ENCODE measurements around the gene SMIM14.
"Not testable (repeated sequence)": the region's sequence is repeated elsewhere in the genome, so short reads cannot be mapped to it uniquely, and the experiment has no call there.

DNA sequence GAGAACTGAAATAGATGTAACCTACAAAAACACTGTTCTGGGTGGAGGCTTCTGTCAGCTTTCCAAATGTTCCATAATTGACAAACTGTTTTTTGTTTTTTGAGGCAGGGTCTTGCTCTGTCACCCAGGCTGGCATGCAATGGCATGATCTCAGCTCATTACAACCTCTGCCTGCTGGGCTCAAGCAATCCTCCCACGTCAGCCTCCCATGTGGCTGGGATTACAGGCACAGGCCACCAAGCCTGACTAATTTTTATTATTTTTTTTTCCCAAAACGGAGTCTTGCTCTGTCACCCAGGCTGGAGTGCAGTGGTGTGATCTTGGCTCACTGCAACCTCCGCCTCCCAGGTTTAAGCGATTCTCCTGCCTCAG is 136.0 kb downstream of the SMIM14 start:
- TF ChIP-seq, protein P1, sequence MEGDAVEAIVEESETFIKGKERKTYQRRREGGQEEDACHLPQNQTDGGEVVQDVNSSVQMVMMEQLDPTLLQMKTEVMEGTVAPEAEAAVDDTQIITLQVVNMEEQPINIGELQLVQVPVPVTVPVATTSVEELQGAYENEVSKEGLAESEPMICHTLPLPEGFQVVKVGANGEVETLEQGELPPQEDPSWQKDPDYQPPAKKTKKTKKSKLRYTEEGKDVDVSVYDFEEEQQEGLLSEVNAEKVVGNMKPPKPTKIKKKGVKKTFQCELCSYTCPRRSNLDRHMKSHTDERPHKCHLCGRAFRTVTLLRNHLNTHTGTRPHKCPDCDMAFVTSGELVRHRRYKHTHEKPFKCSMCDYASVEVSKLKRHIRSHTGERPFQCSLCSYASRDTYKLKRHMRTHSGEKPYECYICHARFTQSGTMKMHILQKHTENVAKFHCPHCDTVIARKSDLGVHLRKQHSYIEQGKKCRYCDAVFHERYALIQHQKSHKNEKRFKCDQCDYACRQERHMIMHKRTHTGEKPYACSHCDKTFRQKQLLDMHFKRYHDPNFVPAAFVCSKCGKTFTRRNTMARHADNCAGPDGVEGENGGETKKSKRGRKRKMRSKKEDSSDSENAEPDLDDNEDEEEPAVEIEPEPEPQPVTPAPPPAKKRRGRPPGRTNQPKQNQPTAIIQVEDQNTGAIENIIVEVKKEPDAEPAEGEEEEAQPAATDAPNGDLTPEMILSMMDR (IDR thresholded peaks at IDR 0.05; ENCODE audit: control extremely low read depth in 1 of 3, insufficient read depth in 1 of 3, low read depth in 1 of 3, low read length in 3 of 3), result not testable (repeated sequence)
- not testable (repeated sequence) for TF ChIP-seq POLR2A (IDR thresholded peaks at IDR 0.05; ENCODE audit: control extremely low read depth in 1 of 2, low read depth in 2 of 2, low read length in 2 of 2); BCL11A (IDR thresholded peaks at IDR 0.05; ENCODE audit: low read depth in 2 of 2, low read length in 2 of 2); FOSL1 (IDR thresholded peaks at IDR 0.05; ENCODE audit: insufficient read depth, low read depth, low read length); CHD2 (IDR thresholded peaks at IDR 0.05; ENCODE audit: low read length); CHD1 (IDR thresholded peaks at IDR 0.05; ENCODE audit: low read depth, low read length); EZH2 (IDR thresholded peaks at IDR 0.05; ENCODE audit: low read depth, low read length, severe bottlenecking); SUZ12 (IDR thresholded peaks at IDR 0.05; ENCODE audit: low read length); JUND (IDR thresholded peaks at IDR 0.05; ENCODE audit: low read length); EP300 (IDR thresholded peaks at IDR 0.05; ENCODE audit: borderline replicate concordance in 1 of 2, low read depth in 2 of 2, low read length in 2 of 2)
- TF ChIP-seq, protein P2, sequence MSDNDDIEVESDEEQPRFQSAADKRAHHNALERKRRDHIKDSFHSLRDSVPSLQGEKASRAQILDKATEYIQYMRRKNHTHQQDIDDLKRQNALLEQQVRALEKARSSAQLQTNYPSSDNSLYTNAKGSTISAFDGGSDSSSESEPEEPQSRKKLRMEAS (IDR thresholded peaks at IDR 0.05), result not testable (repeated sequence)
